Liver (tissue), 9 donors: ENCODE results near the gene MTHFSD. TPM values are rescaled to one million over a fixed set of nuclear protein-coding genes. Genes with fewer than 3 reads are reported as not detected.

Experiments
- DNase-seq: peaks from one replicate; pipeline ENCODE4 v3.0.0-alpha.2; 2017; ENCODE audit warnings: low spot score
- H3K27ac ChIP-seq, 2 donors: one replicate each; pipeline ENCODE4 v1.7.0; 2013; ENCODE audit warnings: inconsistent platforms in 2 of 2, low read length in 2 of 2, control low read depth in 1 of 2, low read depth in 1 of 2, mild to moderate bottlenecking in 1 of 2
- H3K27me3 ChIP-seq, 4 donors: one replicate each; pipeline versions ENCODE4 v1.6.1 to v1.7.0; 2013; ENCODE audit warnings: low read length in 3 of 4, inconsistent platforms in 1 of 4, mild to moderate bottlenecking in 1 of 4, moderate library complexity in 1 of 4; ENCODE audit not compliant: control insufficient read depth in 4 of 4, insufficient read depth in 4 of 4
- H3K36me3 ChIP-seq, 4 donors: one replicate each; pipeline versions ENCODE4 v1.6.1 to v1.7.0; 2013; ENCODE audit warnings: low read length in 3 of 4, mild to moderate bottlenecking in 3 of 4, low read depth in 1 of 4, moderate library complexity in 1 of 4; ENCODE audit not compliant: control insufficient read depth in 4 of 4, insufficient read depth in 3 of 4
- H3K4me1 ChIP-seq, 4 donors: one replicate each; pipeline versions ENCODE4 v1.6.1 to v1.7.0; 2013; ENCODE audit warnings: low read length in 3 of 4, mild to moderate bottlenecking in 3 of 4, moderate library complexity in 1 of 4; ENCODE audit not compliant: control insufficient read depth in 4 of 4, insufficient read depth in 4 of 4
- H3K4me3 ChIP-seq, 3 donors: one replicate each; pipeline versions ENCODE4 v1.6.1 to v1.7.0; 2013; ENCODE audit warnings: low read length in 3 of 3, control low read depth in 1 of 3, low read depth in 1 of 3, mild to moderate bottlenecking in 1 of 3
- H3K9ac ChIP-seq, 2 donors: one replicate each; pipeline ENCODE4 v1.7.0; 2013; ENCODE audit warnings: low read length in 2 of 2, mild to moderate bottlenecking in 2 of 2, moderate library complexity in 2 of 2, control low read depth in 1 of 2, low read depth in 1 of 2
- H3K9me3 ChIP-seq, 4 donors: one replicate each; pipeline versions ENCODE4 v1.6.1 to v1.7.0; 2013; ENCODE audit warnings: low read length in 3 of 4; ENCODE audit not compliant: control insufficient read depth in 4 of 4
- CTCF ChIP-seq: fragments of 150-350 bp; IDR thresholded peaks from 2 replicates; pipeline ENCODE4 v1.5.1; 2017; ENCODE audit warnings: improper control_type of control experiment, low read depth, low read length; ENCODE audit not compliant: missing input control
- EGR1 ChIP-seq, 2 donors: IDR thresholded peaks; 2 replicates each; pipeline ENCODE4 v1.6.1; 2016 to 2018; ENCODE audit warnings: antibody characterized with exemption in 2 of 2, low read depth in 2 of 2
- FOXA1 ChIP-seq: IDR thresholded peaks from 2 replicates; pipeline ENCODE4 v1.6.1; 2016; ENCODE audit warnings: antibody characterized with exemption
- FOXA2 ChIP-seq: IDR thresholded peaks from 2 replicates; pipeline ENCODE4 v1.6.1; 2016; ENCODE audit warnings: antibody characterized with exemption
- GABPA ChIP-seq, 2 donors: IDR thresholded peaks in 1 of 2; conservative IDR thresholded peaks in 1 of 2; 2 replicates each; pipeline ENCODE4 v1.6.1; 2016; ENCODE audit warnings: antibody characterized with exemption in 2 of 2, mild to moderate bottlenecking in 1 of 2, moderate library complexity in 1 of 2
- HNF4A ChIP-seq, 2 donors: conservative IDR thresholded peaks; 2 replicates each; pipeline ENCODE4 v1.6.1; 2016; ENCODE audit warnings: antibody characterized with exemption in 2 of 2, mild to moderate bottlenecking in 2 of 2
- HNF4G ChIP-seq: IDR thresholded peaks from 2 replicates; pipeline ENCODE4 v1.6.1; 2016; ENCODE audit warnings: antibody characterized with exemption
- JUND ChIP-seq, 2 donors: IDR thresholded peaks; 2 replicates each; pipeline ENCODE4 v1.6.1; 2016; ENCODE audit warnings: antibody characterized with exemption in 2 of 2
- NR2F2 ChIP-seq: IDR thresholded peaks from 2 replicates; pipeline ENCODE4 v1.6.1; 2016; ENCODE audit warnings: antibody characterized with exemption
- RAD21 ChIP-seq, 2 donors: IDR thresholded peaks; 2 replicates each; pipeline ENCODE4 v1.6.1; 2016; ENCODE audit warnings: antibody characterized with exemption in 2 of 2, mild to moderate bottlenecking in 2 of 2
- RXRA ChIP-seq, 2 donors: IDR thresholded peaks; 2 replicates each; pipeline ENCODE4 v1.6.1; 2017 to 2018; ENCODE audit warnings: antibody characterized with exemption in 2 of 2, mild to moderate bottlenecking in 1 of 2
- SP1 ChIP-seq: IDR thresholded peaks from 2 replicates; pipeline ENCODE4 v1.6.1; 2018; ENCODE audit warnings: antibody characterized with exemption, mild to moderate bottlenecking
- TAF1 ChIP-seq: conservative IDR thresholded peaks from 2 replicates; pipeline ENCODE4 v1.6.1; 2016; ENCODE audit warnings: antibody characterized with exemption, mild to moderate bottlenecking
- ZBTB33 ChIP-seq: IDR thresholded peaks from 2 replicates; pipeline ENCODE4 v1.6.1; 2016; ENCODE audit warnings: antibody characterized with exemption
- WGBS: extraction: QIAGEN DNeasy Blood & Tissue Kit; methylation state at CpG from one replicate; pipeline ENCODE4 v1.1.7; 2013; 5-methylcytosine and 5-hydroxymethylcytosine counted together
- polyA plus RNA-seq, 2 donors: library from polyadenylated mRNA; stranded (reverse) in 1 of 2; unstranded in 1 of 2; fragments of 200-250 nt in 1 of 2; fragments of >200 nt in 1 of 2; fragmentation: Nextera tagmentation in 1 of 2; extraction: Ambion mirVana in 1 of 2; gene quantifications; one replicate each; pipeline versions ENCODE4 v1.2.1 to v1.2.3, GENCODE V29; 2013 to 2015
- total RNA-seq, 2 donors: library from RNA; depleted of rRNA; stranded (reverse); fragments of >200 nt; gene quantifications; one replicate each; pipeline ENCODE4 v1.2.3, GENCODE V29; 2014
- TF ChIP-seq, protein P1 (sequence below): IDR thresholded peaks from 2 replicates; pipeline ENCODE4 v1.6.1; 2016; ENCODE audit warnings: antibody characterized with exemption
- TF ChIP-seq, protein P2 (sequence below): IDR thresholded peaks from 2 replicates; pipeline ENCODE4 v1.6.1; 2016; ENCODE audit warnings: antibody characterized with exemption
- donor health status: healthy.
- donor health status: healthy.
- donor health status: healthy.
- donor health status: healthy.
- donor health status: healthy.

The MTHFSD gene
- total and polyA plus RNA-seq, 4 donors: 4.6 to 8.1 (median 6.5) TPM

DNA sequence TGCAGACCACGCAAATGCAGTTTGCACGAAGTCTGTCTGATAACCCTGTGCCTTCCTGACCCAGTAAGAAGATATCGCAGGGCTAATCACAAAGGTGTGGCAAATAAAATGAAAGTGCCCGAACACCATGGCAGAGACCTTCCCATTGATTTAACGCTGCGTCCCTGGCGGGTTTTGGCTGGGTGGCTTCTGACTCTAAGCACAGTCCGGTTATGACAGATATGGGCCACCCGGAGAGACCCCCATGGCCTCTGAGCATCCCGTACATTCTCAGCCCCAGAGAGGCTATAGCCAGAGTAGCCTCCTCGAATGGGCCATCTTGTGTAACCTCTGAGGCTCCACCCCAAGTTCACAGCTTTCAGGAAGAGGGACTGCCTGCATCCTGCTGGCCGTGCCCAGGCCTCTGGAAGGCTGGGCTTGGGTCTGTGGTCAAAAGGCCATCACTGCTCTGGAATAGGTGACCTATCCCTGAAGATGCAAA lies 17.0 kb upstream of the MTHFSD start:
- 36% methylated on average over 12 of the region's 12 CpGs for WGBS
- H3K4me3 ChIP-seq: no peak overlapping the region
- peaks cover 2 to 39% (median 20%) of the 10 kb centered on the region in 4 donors for H3K27me3 ChIP-seq
- DNase-seq: no peak
- no peak overlapping the region for H3K27ac ChIP-seq
- no peaks in the 10 kb centered on the region for H3K36me3 ChIP-seq
- TF ChIP-seq, protein P1, sequence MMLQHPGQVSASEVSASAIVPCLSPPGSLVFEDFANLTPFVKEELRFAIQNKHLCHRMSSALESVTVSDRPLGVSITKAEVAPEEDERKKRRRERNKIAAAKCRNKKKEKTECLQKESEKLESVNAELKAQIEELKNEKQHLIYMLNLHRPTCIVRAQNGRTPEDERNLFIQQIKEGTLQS: no peak
- TF ChIP-seq GABPA (IDR thresholded peaks at IDR 0.05 in 1 of 2, conservative IDR thresholded peaks at IDR 0.05 in 1 of 2): no peak
- TF ChIP-seq SP1: no peak
- TF ChIP-seq FOXA1: no peak
- no peak for TF ChIP-seq RXRA (IDR thresholded peaks at IDR 0.05)
- no peak for TF ChIP-seq RAD21 (IDR thresholded peaks at IDR 0.05)
- TF ChIP-seq FOXA2: no peak
- TF ChIP-seq HNF4G: no peak
- no peak for TF ChIP-seq EGR1 (IDR thresholded peaks at IDR 0.05; ENCODE audit: low read depth in 2 of 2)
- TF ChIP-seq TAF1: no peak
- no peak for TF ChIP-seq HNF4A (conservative IDR thresholded peaks at IDR 0.05)
- no peak for TF ChIP-seq NR2F2
- TF ChIP-seq JUND (IDR thresholded peaks at IDR 0.05): no peak
- TF ChIP-seq ZBTB33: no peak
- TF ChIP-seq, protein P2, sequence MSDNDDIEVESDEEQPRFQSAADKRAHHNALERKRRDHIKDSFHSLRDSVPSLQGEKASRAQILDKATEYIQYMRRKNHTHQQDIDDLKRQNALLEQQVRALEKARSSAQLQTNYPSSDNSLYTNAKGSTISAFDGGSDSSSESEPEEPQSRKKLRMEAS: no peak
- H3K9ac ChIP-seq: no peak overlapping the region
- H3K9me3 ChIP-seq: no peaks in the 10 kb centered on the region
- peaks cover 0 to 3% (median 3%) of the 10 kb centered on the region in 4 donors for H3K4me1 ChIP-seq

- Histone ChIP-seq H3K36me3 (no peaks in the 10 kb centered on the region), H3K4me1 (peaks cover 0 to 9% (median 4%) of the 10 kb centered on the region in 4 donors), H3K27me3 (peaks cover 2 to 36% (median 23%) of the 10 kb centered on the region in 4 donors), H3K4me3 (no peak overlapping the region), H3K27ac (no peak overlapping the region), H3K9me3 (no peaks in the 10 kb centered on the region), H3K9ac (no peak overlapping the region)
- WGBS: 37% methylated on average over 10 of the region's 10 CpGs
- TF ChIP-seq RXRA (IDR thresholded peaks at IDR 0.05): no peak
- no peak for TF ChIP-seq NR2F2
- TF ChIP-seq GABPA (IDR thresholded peaks at IDR 0.05 in 1 of 2, conservative IDR thresholded peaks at IDR 0.05 in 1 of 2): no peak
- no peak for TF ChIP-seq ZBTB33
- no peak for TF ChIP-seq EGR1 (IDR thresholded peaks at IDR 0.05; ENCODE audit: low read depth in 2 of 2)
- no peak for TF ChIP-seq CTCF
- TF ChIP-seq SP1: no peak
- no peak for DNase-seq
Observed at GRCh38 chr16:86571530-86571915, 16.5 kb upstream of the MTHFSD start.
